ENCODE results near the gene RPS6KC1.

The RPS6KC1 gene

DNA sequence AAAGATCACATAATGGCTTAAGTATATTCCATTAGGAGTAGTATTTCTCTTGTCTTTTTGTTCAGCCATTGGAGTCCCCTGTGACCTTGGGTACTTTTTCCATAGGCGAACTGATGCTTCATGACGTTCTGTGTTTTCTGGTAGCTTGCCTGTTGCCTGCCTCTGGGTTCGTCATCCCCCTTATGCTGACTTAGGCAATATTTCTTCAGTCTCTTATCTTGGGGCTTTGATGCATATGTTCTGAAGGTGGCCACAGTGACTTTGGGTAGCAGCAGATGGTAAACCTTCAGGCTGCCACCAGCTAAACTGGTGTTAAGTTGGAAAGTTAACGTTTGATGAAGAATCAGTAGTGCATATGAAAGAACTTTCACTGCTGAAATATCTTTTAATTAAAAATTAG lies 170.2 kb downstream of the RPS6KC1 start:
- Histone ChIP-seq H3K27ac (no peak overlapping the region), H3K4me3 (no peak overlapping the region), H3K9ac (ENCODE audit: insufficient read length) (no peak overlapping the region), H3K36me3 (ENCODE audit: insufficient read depth, low read length) (no peaks in the 10 kb centered on the region), H3K9me3 (ENCODE audit: low read depth, low read length) (no peaks in the 10 kb centered on the region)
- DNase-seq (ENCODE audit: low read depth, low spot score), result no peak
- no peak for TF ChIP-seq POLR2AphosphoS5 (IDR thresholded peaks at IDR 0.05; ENCODE audit: borderline replicate concordance, low read depth, low read length)
- TF ChIP-seq EZH2 (IDR thresholded peaks at IDR 0.05), result no peak
- no peak for TF ChIP-seq FOXP2 (optimal IDR thresholded peaks at IDR 0.05; ENCODE audit: control extremely low read depth, extremely low read length, insufficient read depth)

DNA sequence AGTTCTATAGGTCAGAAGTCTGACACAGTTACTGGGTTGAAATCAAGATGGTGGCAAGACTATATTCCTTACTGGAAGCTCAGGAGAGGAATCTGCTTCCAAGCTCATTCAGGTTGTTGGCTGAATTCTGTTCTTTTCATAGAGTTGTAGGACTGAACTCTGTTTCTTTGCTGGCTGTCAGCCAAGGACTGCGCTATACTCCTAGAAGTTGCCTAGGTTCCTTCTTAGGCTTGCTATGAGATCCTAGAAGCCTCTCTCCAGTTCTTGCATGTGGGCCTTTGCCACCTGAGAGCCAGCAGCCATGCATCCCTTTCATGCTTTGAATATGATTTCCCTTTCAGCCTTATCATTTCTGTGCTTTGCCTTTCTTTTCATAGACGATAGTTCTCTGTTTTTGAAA lies 176.4 kb downstream of the RPS6KC1 start:
- TF ChIP-seq EZH2 (IDR thresholded peaks at IDR 0.05) (no peak), FOXP2 (optimal IDR thresholded peaks at IDR 0.05; ENCODE audit: control extremely low read depth, extremely low read length, insufficient read depth) (no peak), POLR2AphosphoS5 (IDR thresholded peaks at IDR 0.05; ENCODE audit: borderline replicate concordance, low read depth, low read length) (no peak)
- no peak overlapping the region for H3K4me3 ChIP-seq
- no peaks in the 10 kb centered on the region for H3K9me3 ChIP-seq (ENCODE audit: low read depth, low read length)
- DNase-seq (ENCODE audit: low read depth, low spot score), result no peak
- no peak overlapping the region for H3K9ac ChIP-seq (ENCODE audit: insufficient read length)
- no peaks in the 10 kb centered on the region for H3K36me3 ChIP-seq (ENCODE audit: insufficient read depth, low read length)
- H3K27ac ChIP-seq, result no peak overlapping the region

DNA sequence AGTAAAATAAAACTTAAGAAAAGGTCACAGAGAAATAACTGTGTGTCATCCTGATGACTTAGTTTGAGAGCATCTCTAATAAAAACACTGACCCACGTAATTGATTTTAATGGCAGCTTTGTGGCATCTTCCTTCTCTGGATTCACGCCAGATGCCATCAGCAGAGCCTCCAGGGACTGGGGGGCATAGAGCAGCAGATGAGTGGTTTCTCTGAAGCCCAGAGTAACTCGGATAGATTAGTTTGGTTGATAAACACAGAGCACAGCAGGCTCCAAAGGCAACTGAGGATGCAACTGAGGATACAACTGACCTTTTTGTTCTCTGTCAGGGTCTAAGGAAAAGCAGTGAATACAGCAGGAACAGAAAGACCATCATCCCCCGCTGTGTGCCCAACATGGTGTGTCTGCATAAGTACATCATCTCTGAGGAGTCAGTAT lies 180.8 kb downstream of the RPS6KC1 start:
- H3K9ac ChIP-seq (ENCODE audit: insufficient read length), result no peak overlapping the region
- TF ChIP-seq FOXP2 (optimal IDR thresholded peaks at IDR 0.05; ENCODE audit: control extremely low read depth, extremely low read length, insufficient read depth) (no peak), POLR2AphosphoS5 (IDR thresholded peaks at IDR 0.05; ENCODE audit: borderline replicate concordance, low read depth, low read length) (no peak), EZH2 (IDR thresholded peaks at IDR 0.05) (no peak)
- no peak for DNase-seq (ENCODE audit: low read depth, low spot score)
- H3K36me3 ChIP-seq (ENCODE audit: insufficient read depth, low read length), result no peaks in the 10 kb centered on the region
- no peak overlapping the region for H3K4me3 ChIP-seq
- no peaks in the 10 kb centered on the region for H3K9me3 ChIP-seq (ENCODE audit: low read depth, low read length)
- no peak overlapping the region for H3K27ac ChIP-seq

DNA sequence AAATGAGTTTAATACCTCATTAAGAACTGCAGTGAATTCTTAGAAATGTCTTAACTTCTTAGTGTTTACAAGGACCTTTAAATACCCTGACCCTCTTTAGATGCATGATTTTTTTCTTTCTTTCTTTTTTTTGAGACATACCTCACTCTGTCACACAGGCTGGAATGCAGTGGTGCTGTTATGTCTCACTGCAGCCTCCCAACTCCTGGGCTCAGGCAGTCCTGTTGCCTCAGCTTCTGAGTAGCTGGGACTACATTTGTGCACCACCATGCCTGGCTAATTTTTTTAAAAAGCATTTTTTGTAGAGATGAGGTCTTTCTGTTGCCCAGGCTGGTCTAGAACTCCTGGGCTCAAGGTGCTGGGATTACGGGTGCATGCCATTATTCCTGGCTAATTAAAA lies 191.8 kb downstream of the RPS6KC1 start:
- H3K4me3 ChIP-seq, result no peak overlapping the region
- DNase-seq (ENCODE audit: low read depth, low spot score), result no peak
- H3K9ac ChIP-seq (ENCODE audit: insufficient read length), result no peak overlapping the region
- H3K36me3 ChIP-seq (ENCODE audit: insufficient read depth, low read length), result peaks cover 3% of the 10 kb centered on the region; the same call in 1 of the 2 replicates
- H3K9me3 ChIP-seq (ENCODE audit: low read depth, low read length), result no peaks in the 10 kb centered on the region
- no peak overlapping the region for H3K27ac ChIP-seq
- TF ChIP-seq FOXP2 (optimal IDR thresholded peaks at IDR 0.05; ENCODE audit: control extremely low read depth, extremely low read length, insufficient read depth), result no peak
- no peak for TF ChIP-seq EZH2 (IDR thresholded peaks at IDR 0.05)
- TF ChIP-seq POLR2AphosphoS5 (IDR thresholded peaks at IDR 0.05; ENCODE audit: borderline replicate concordance, low read depth, low read length), result no peak

DNA sequence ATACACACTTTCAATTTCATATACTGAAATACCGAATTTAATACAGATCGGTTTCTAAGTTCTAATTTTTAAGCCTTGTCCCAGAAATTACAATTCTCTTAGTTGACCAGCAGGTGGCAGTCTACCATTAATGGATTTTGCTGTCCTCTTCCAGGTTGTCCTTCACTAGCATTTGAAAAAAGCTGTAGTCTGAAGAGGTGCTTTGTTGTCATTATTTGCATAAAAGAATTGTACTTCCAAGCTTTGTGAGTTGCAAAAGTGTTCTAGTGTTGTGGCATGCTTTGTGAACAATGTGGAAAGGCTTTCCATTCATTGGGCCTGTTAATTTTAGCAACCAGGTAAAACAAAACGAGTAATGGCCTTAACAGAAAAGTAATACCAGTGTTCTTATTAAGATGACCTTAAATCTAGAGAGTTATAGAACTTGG lies 193.6 kb downstream of the RPS6KC1 start:
- Histone ChIP-seq H3K27ac (no peak overlapping the region), H3K4me3 (no peak overlapping the region), H3K36me3 (ENCODE audit: insufficient read depth, low read length) (peaks cover 3% of the 10 kb centered on the region; the same call in 1 of the 2 replicates), H3K9ac (ENCODE audit: insufficient read length) (no peak overlapping the region), H3K9me3 (ENCODE audit: low read depth, low read length) (no peaks in the 10 kb centered on the region)
- peak; percentile 37 for DNase-seq (ENCODE audit: low read depth, low spot score)
- TF ChIP-seq POLR2AphosphoS5 (IDR thresholded peaks at IDR 0.05; ENCODE audit: borderline replicate concordance, low read depth, low read length) (no peak), FOXP2 (optimal IDR thresholded peaks at IDR 0.05; ENCODE audit: control extremely low read depth, extremely low read length, insufficient read depth) (no peak)

DNA sequence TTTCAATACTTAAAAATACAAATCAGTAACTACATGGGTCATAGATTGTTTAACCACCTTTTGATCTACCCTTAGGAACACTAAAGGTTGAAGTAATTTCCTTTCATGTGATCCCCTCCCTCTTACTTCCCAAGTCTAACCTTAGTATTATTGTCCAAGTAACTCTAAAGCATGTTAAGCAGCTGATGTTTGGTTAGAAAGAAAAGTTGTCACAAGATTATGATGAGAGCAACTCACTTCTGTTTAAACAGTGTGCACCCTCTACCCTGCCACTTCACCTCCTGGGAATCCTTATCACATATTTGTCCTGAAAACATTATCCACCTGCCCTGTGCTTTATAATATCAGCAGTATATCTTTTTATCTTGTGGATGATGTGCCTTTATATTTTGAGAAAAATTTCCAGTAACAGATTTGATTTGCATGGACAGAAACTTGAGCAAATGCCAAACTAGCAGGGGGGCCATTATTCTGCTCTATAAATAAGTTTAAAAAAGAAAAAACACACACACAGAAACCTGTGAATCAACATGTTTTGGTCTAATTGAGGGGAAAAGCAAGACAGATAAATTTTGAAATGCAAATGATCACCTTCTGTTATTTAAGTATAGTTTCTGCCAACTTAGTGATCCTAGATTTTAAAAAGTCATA lies 194.3 kb downstream of the RPS6KC1 start:
- Histone ChIP-seq H3K9me3 (ENCODE audit: low read depth, low read length) (no peaks in the 10 kb centered on the region), H3K4me3 (no peak overlapping the region), H3K36me3 (ENCODE audit: insufficient read depth, low read length) (peaks cover 3% of the 10 kb centered on the region; the same call in 1 of the 2 replicates), H3K27ac (no peak overlapping the region), H3K9ac (ENCODE audit: insufficient read length) (no peak overlapping the region)
- no peak for DNase-seq (ENCODE audit: low read depth, low spot score)
- TF ChIP-seq FOXP2 (optimal IDR thresholded peaks at IDR 0.05; ENCODE audit: control extremely low read depth, extremely low read length, insufficient read depth) (no peak), POLR2AphosphoS5 (IDR thresholded peaks at IDR 0.05; ENCODE audit: borderline replicate concordance, low read depth, low read length) (no peak), EZH2 (IDR thresholded peaks at IDR 0.05) (no peak)

DNA sequence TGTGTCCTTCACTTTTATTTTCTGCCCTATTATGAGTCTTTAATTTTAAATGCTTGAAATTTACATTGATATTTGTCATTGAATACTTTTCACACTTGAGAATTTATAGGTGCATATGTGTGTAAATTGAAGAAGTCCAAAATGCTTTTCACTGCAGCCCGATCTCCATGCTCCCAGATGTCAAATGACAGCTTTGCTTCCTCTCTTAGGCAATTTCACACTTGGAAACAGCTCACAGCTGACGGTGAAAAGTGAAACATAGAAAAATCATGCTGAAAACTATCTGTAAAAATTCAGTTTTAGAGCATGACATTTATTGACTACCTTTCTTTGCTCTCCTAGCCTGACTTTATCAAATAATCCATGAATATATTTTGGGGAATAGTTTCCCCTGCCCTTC lies 196.0 kb downstream of the RPS6KC1 start:
- no peak for TF ChIP-seq POLR2AphosphoS5 (IDR thresholded peaks at IDR 0.05; ENCODE audit: borderline replicate concordance, low read depth, low read length)
- no peak for TF ChIP-seq EZH2 (IDR thresholded peaks at IDR 0.05)
- no peak for TF ChIP-seq FOXP2 (optimal IDR thresholded peaks at IDR 0.05; ENCODE audit: control extremely low read depth, extremely low read length, insufficient read depth)

DNA sequence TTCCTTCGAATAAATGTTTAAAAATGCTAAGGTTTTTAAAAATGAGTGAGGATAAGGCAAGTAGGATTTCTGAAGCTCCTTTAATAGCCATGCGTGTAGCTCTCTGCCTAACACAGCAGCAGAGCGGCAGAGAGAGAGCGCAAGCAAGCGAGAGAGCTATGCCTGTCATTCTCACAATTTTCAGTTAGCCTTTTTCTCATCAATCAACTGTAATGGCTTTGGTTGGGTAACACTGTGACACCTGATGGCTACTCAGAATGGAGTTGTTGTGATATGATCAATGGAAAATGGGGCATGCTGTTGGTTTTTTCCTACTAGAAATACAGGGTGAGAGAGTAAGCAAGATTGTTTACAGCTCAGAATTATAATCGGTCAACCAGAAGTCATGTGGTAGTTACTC lies 198.4 kb downstream of the RPS6KC1 start:
- Histone ChIP-seq H3K27ac (no peak overlapping the region), H3K9me3 (ENCODE audit: low read depth, low read length) (no peaks in the 10 kb centered on the region), H3K9ac (ENCODE audit: insufficient read length) (no peak overlapping the region), H3K36me3 (ENCODE audit: insufficient read depth, low read length) (no peaks in the 10 kb centered on the region), H3K4me3 (no peak overlapping the region)
- TF ChIP-seq EZH2 (IDR thresholded peaks at IDR 0.05) (no peak), FOXP2 (optimal IDR thresholded peaks at IDR 0.05; ENCODE audit: control extremely low read depth, extremely low read length, insufficient read depth) (no peak), POLR2AphosphoS5 (IDR thresholded peaks at IDR 0.05; ENCODE audit: borderline replicate concordance, low read depth, low read length) (no peak)
- DNase-seq (ENCODE audit: low read depth, low spot score), result no peak

More for the DNA sequence above, 196.0 kb downstream of the RPS6KC1 start:
- no peak overlapping the region for H3K9ac ChIP-seq (ENCODE audit: insufficient read length)
- no peaks in the 10 kb centered on the region for H3K9me3 ChIP-seq (ENCODE audit: low read depth, low read length)
- no peak overlapping the region for H3K27ac ChIP-seq
- no peak overlapping the region for H3K4me3 ChIP-seq
- DNase-seq (ENCODE audit: low read depth, low spot score), result no peak
- H3K36me3 ChIP-seq (ENCODE audit: insufficient read depth, low read length), result no peaks in the 10 kb centered on the region

DNA sequence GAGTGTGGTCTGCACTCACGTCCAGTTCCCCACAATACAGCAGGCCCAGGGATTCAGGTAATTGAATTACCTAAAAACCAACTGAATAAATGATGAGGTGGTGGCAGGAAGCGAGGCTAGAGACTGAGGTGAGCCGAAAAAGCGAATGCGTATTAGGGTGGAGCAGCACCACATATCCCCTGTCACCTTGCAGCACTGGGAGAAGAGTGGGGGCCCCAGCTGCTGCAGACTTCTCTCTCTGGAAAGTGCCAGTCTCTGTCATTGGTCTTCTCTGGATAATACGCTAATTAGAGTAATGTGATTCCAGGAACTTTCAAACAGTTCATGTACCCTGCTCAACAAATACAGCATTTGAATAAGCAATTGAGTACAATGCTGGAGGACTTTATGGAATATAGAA lies 199.0 kb downstream of the RPS6KC1 start:
- no peak for DNase-seq (ENCODE audit: low read depth, low spot score)
- no peaks in the 10 kb centered on the region for H3K9me3 ChIP-seq (ENCODE audit: low read depth, low read length)
- no peak overlapping the region for H3K27ac ChIP-seq
- H3K36me3 ChIP-seq (ENCODE audit: insufficient read depth, low read length), result no peaks in the 10 kb centered on the region
- H3K9ac ChIP-seq (ENCODE audit: insufficient read length), result no peak overlapping the region
- TF ChIP-seq FOXP2 (optimal IDR thresholded peaks at IDR 0.05; ENCODE audit: control extremely low read depth, extremely low read length, insufficient read depth) (no peak), EZH2 (IDR thresholded peaks at IDR 0.05) (no peak), POLR2AphosphoS5 (IDR thresholded peaks at IDR 0.05; ENCODE audit: borderline replicate concordance, low read depth, low read length) (no peak)
- H3K4me3 ChIP-seq, result no peak overlapping the region

All from SK-N-MC (cell line).